Osteocyte (in vitro differentiated cells): ENCODE results near the gene NXN. TPM values are rescaled to one million over a fixed set of nuclear protein-coding genes. Genes with fewer than 3 reads are reported as not detected.

Experiments
- DNase-seq: peaks from one replicate; pipeline ENCODE4 v3.0.0; 2021; ENCODE audit warnings: mixed read lengths; ENCODE audit not compliant: unreplicated experiment; ENCODE audit errors: extremely low spot score
- H3K27ac Mint-ChIP-seq: one replicate; pipeline ENCODE4 v1.8.0; 2021; ENCODE audit warnings: mild to moderate bottlenecking, mixed read lengths; ENCODE audit not compliant: unreplicated experiment
- H3K27me3 Mint-ChIP-seq: one replicate; pipeline ENCODE4 v1.8.0; 2021; ENCODE audit warnings: mixed read lengths; ENCODE audit not compliant: unreplicated experiment
- H3K36me3 Mint-ChIP-seq: one replicate; pipeline ENCODE4 v1.8.0; 2021; ENCODE audit warnings: mixed read lengths; ENCODE audit not compliant: unreplicated experiment
- H3K4me1 Mint-ChIP-seq: one replicate; pipeline ENCODE4 v1.8.0; 2021; ENCODE audit warnings: mixed read lengths; ENCODE audit not compliant: unreplicated experiment
- H3K4me3 Mint-ChIP-seq: one replicate; pipeline ENCODE4 v1.8.0; 2021; ENCODE audit warnings: mild to moderate bottlenecking, moderate library complexity, mixed read lengths; ENCODE audit not compliant: unreplicated experiment
- H3K9me3 Mint-ChIP-seq: one replicate; pipeline ENCODE4 v1.8.0; 2021; ENCODE audit warnings: mixed read lengths; ENCODE audit not compliant: unreplicated experiment
- total RNA-seq: library from RNA; stranded (reverse); gene quantifications from 2 replicates; pipeline ENCODE4 v1.2.1, GENCODE V29; 2021
- TF ChIP-seq, protein P1 (sequence below): fragments of 200-600 bp; sonication (generic); IDR thresholded peaks from 2 replicates; pipeline ENCODE4 v1.5.0; 2021; ENCODE audit warnings: antibody characterized with exemption, mild to moderate bottlenecking, moderate library complexity

Gene NXN
- total RNA-seq, 1 donor from 2014 or later: 123 TPM

DNA sequence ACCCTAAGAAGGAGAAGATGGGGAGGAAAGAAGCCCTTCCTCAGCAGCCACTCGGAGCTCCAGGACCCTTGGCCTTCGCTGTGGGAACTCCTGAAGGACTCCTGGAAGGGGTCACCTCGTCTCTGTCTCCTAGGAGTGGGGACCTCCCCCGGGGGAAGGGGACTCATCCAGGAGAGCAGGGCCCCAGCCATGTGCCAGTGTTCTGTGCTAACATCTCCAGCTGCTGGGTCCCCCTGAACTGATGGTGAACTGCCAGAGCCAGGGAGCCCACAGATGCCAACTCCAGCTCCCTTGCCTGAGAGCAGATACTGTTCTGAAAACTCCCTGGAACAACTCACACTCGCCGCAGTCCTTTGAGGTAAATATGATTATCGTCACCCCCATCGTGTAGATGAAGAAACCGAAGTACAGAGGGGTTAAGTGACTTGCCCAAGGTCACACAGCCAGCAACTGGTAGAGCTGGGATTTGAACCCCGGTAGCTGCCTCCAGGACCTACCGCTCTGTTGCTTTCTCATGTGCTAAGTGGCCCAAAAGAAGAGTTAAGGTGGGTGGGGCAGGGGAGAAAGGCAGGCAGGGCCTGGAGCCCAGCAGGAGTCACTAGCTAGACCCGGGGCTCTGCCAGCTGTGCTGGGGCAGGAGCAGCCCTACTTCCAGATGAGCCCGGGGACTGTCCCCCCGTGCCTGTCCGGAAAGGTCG, 27.9 kb upstream of the NXN start:
- no peak for DNase-seq
- peaks cover 32% of the 10 kb centered on the region for H3K4me1 Mint-ChIP-seq
- TF ChIP-seq, protein P1, sequence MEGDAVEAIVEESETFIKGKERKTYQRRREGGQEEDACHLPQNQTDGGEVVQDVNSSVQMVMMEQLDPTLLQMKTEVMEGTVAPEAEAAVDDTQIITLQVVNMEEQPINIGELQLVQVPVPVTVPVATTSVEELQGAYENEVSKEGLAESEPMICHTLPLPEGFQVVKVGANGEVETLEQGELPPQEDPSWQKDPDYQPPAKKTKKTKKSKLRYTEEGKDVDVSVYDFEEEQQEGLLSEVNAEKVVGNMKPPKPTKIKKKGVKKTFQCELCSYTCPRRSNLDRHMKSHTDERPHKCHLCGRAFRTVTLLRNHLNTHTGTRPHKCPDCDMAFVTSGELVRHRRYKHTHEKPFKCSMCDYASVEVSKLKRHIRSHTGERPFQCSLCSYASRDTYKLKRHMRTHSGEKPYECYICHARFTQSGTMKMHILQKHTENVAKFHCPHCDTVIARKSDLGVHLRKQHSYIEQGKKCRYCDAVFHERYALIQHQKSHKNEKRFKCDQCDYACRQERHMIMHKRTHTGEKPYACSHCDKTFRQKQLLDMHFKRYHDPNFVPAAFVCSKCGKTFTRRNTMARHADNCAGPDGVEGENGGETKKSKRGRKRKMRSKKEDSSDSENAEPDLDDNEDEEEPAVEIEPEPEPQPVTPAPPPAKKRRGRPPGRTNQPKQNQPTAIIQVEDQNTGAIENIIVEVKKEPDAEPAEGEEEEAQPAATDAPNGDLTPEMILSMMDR: no peak
- no peak overlapping the region for H3K4me3 Mint-ChIP-seq
- peaks cover 14% of the 10 kb centered on the region for H3K36me3 Mint-ChIP-seq
- H3K27ac Mint-ChIP-seq: peak overlapping the region; percentile 31
- no peaks in the 10 kb centered on the region for H3K9me3 Mint-ChIP-seq
- H3K27me3 Mint-ChIP-seq: no peaks in the 10 kb centered on the region

DNA sequence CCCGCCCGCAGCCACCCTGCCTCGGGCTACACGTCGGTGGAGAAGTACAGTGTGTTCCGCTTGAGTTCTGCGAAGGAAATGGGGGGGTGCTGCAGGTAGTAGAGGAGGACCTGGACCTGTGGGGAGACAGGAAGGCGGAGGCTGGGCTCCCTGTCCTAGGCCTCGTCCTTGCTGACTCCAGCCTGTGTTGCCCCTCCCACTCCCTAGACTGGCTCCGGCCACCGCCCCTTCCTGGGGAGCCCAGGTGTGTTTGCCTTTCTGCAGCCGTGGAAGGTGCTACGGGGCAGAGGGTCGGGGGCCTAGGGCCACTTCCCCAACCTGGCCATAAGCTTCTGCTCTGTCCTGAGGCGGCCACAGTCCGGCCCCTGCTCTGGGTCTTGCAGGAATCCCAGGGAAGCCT, 26.5 kb upstream of the NXN start:
- DNase-seq: no peak
- Mint-ChIP-seq H3K36me3 (peaks cover 18% of the 10 kb centered on the region), H3K4me3 (no peak overlapping the region), H3K4me1 (peaks cover 46% of the 10 kb centered on the region), H3K27me3 (no peaks in the 10 kb centered on the region), H3K9me3 (no peaks in the 10 kb centered on the region), H3K27ac (no peak overlapping the region)
- TF ChIP-seq, protein P1: no peak

DNA sequence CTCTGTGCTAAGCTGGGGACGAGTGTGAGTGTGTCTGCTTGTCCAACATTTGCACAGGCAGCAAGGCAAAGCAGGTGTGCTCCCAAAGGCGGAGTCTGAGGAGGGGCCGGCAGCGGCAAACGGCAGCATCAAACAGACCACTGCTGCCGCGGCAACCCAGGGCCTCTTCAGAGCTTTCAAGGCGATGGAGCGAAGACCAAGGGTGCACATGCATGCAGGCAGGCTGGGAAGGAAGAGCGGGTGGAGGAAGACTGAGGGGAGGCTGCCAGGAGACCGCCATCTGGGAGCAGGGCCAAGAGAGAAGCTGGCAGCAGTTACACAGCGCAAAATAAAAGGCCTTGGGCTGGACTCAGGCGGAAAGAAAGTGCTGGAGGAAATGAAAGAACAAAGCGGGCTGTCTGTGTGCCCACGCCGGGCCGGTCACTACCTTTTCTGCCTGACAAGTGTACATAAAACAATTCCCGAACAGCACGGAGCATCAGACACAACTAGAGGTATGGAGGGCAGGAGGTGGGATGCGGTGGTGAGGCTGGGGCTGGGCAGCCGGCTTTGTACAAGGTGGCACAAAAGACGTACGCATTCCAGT, 25.9 kb upstream of the NXN start:
- no peaks in the 10 kb centered on the region for H3K27me3 Mint-ChIP-seq
- H3K4me3 Mint-ChIP-seq: no peak overlapping the region
- H3K36me3 Mint-ChIP-seq: peaks cover 24% of the 10 kb centered on the region
- H3K4me1 Mint-ChIP-seq: peaks cover 52% of the 10 kb centered on the region
- DNase-seq: no peak
- no peaks in the 10 kb centered on the region for H3K9me3 Mint-ChIP-seq
- TF ChIP-seq, protein P1: no peak
- peak overlapping the region; percentile 23 for H3K27ac Mint-ChIP-seq

DNA sequence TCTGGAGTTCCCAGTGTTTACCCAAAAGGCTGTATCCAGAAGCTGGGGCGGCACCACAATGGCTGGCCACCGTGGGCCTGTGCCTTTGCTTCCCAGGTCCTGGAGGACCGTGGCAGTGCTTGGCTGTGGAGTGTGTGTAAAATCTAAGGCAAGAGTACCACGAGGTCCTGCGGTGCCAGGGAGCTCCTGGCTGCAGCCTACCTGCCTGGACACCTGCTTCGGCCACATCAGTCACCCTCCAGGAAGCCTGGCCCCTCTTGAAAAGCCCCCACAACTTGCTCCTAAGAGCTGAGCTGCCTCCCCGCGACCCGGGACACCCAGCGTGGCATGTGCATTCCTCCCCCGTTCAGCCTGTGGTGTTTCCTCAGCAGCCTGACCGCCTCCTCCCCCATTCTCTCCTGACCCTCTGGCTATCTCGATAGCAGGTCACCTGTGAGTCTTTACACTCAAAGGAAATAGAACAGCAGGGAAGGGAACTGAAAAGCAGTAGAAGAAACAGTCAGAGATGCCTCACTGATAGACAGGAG, 25.3 kb upstream of the NXN start:
- peaks cover 56% of the 10 kb centered on the region for H3K4me1 Mint-ChIP-seq
- no peaks in the 10 kb centered on the region for H3K9me3 Mint-ChIP-seq
- peaks cover 28% of the 10 kb centered on the region for H3K36me3 Mint-ChIP-seq
- H3K4me3 Mint-ChIP-seq: no peak overlapping the region
- no peak for DNase-seq
- H3K27me3 Mint-ChIP-seq: no peaks in the 10 kb centered on the region
- H3K27ac Mint-ChIP-seq: no peak overlapping the region
- TF ChIP-seq, protein P1: no peak

DNA sequence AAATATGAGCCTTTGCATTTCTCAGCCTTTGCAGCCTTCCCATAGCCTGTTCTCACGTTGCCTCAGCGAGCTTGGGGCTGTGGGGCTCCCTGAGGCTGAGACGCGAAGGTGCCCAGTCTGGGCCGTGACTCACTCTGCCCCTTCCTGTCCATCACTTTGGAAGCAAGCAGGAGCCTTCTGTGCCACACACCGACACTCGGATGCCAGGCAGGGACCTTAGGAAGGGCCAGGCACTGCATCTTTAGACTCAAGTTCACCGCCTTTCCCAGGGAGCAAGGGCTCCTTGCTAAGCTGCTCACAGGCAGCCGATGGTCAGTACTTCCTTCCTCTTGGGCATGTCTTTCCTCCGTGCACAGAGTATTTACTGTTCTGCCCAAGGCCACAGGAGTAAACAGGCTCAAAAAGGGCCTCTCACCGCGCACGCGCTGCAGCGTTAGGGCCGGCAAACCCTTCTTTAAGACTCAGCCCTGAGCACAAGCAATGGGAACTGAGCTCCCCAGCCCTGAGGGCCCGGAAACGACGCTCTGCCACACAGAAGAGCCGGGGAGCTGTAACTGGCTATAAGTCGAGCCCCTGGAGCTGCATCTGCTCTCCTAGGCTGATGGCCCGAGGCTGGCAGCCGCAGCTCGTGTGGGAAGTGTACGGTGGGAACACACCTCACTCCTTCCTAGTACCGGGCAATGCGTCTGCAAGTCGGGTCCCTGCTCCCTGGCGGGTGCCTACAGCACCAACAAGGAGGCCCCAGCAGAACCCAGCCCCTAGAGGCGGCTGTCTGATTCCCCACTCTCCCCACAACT, 24.6 kb upstream of the NXN start:
- H3K27ac Mint-ChIP-seq: peak overlapping the region; percentile 94
- H3K27me3 Mint-ChIP-seq: no peaks in the 10 kb centered on the region
- no peak overlapping the region for H3K4me3 Mint-ChIP-seq
- H3K4me1 Mint-ChIP-seq: peaks cover 58% of the 10 kb centered on the region
- no peaks in the 10 kb centered on the region for H3K9me3 Mint-ChIP-seq
- DNase-seq: no peak
- peaks cover 28% of the 10 kb centered on the region for H3K36me3 Mint-ChIP-seq
- TF ChIP-seq, protein P1: no peak
